Left ventricle myocardium superior (tissue), 1 donor: ENCODE measurements around the gene GASK1B. TPM values are rescaled to one million over a fixed set of nuclear protein-coding genes. Genes with fewer than 3 reads are reported as not detected.

Experiments
- ATAC-seq: fragments of 200-7000 bp; cut with Tn5 transposase; one replicate; pipeline ENCODE4 v1.9.1; 2020; ENCODE audit warnings: mild to moderate bottlenecking, moderate library complexity
- DNase-seq: peaks from one replicate; pipeline ENCODE4 v3.0.0-alpha.2; 2020
- intact Hi-C: fragments of 100-400 bp; cut with micrococcal nuclease; formaldehyde crosslinking; loops from one replicate; pipeline ENCODE4 v1.11.0; 2022
- total RNA-seq: library from RNA; stranded (reverse); fragmentation: NEBNext Ultra II Directional; extraction: Animal tissue kit (Norgen Biotek cat#: 25700); gene quantifications from one replicate; pipeline ENCODE4 v1.2.1, GENCODE V29; 2021
- donor health status: DM: no; HTN: yes; CAD: no; lungs with severe emphysema.

The GASK1B gene
- total RNA-seq, 1 donor from 2014 or later: 63.4 TPM

- ATAC-seq (peak; percentile 36), DNase-seq (no peak)
- intact Hi-C loops: loop anchor here (2.0 kb wide), 1 partner anchor 60 kb away; no protein-coding TSS in a partner anchor
Measured at GRCh38 chr4:158192439-158193158, 19.8 kb upstream of the GASK1B start.

DNA sequence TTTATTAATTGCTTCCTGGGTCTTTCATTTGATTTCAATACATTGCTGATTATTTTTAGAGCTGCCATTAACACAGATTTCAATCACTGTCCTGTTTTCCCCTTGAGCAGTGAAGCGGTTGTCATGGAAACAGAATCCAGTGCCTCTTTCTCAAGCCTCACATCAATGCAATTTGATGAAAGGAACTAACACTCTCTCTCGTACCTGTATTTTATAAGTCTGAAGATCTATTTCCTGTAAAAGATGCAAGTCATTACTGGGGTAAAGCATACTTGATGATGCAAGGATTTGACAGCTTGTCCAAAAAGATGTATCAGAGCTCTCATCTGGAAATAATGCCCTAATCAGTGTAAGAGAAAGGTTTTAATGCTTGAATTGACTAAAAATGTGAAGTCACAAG is 17.9 kb upstream of the GASK1B start:
- no peak for DNase-seq
- no peak for ATAC-seq
- intact Hi-C loops: no loop called here

- DNase-seq: no peak
- intact Hi-C loops: no loop called here
- no peak for ATAC-seq
Measured at GRCh38 chr4:158189422-158189821, 16.6 kb upstream of the GASK1B start.

DNA sequence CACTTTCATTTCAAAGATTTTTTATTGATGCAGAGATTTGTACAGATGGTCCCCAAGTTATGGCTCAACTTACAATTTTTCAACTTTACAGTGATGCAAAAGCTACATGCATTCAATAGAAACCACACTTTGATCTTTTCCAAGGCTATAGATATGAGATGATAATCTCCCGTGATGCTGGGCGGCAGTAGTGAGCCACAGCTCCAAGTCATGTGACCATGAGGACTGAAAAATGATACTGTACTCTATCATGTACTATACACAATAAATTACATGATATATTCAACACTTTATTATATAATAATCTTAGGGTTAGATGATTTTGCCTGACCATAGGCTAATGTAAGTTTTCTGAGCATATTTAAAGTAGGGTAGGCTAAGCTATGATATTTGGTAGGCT is 14.0 kb upstream of the GASK1B start:
- ATAC-seq (no peak), DNase-seq (no peak)
- intact Hi-C loops: no loop called here

DNA sequence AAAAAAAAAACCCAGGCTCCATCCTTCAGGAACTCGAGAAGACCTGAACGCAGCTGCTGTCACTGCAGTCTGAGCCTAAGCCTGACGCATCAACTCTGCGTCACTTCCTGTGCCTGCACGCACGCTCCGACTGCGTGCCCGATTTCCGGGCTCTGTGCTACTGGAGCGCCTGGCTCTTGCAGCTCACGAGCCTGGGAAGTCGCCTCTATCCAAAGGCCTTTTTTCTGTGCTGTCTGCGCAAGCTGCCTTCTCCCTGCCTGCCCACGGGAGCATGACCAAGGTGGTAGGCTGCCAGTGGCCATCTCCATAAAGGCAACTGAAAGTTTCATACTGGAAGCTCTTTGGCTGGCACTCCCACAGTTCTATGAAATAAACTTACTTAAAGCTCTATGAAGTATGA is 9.9 kb upstream of the GASK1B start:
- intact Hi-C loops: no loop called here
- no peak for ATAC-seq
- DNase-seq: no peak

GRCh38 chr4:158181906-158182305 is 9.1 kb upstream of the GASK1B start:
- DNase-seq (no peak), ATAC-seq (no peak)
- intact Hi-C loops: no loop called here

DNA sequence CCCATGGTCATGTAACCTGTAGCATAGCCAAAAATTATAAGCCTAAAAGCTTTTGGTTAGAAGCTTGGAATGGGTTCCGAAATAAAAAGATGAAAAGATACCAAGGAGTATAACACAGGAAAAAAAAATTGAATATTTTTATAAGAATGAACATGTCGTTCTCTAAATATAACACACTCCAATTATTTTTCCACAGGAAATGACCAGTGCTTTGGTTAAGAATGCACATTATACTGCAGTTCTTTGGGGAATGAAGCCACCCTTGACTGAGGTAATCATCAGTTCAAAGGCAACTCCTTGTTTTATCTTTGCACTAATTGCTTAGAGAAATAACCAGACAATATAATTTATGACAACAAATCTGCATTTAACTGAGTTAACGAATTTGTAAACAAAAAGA is 6.6 kb upstream of the GASK1B start:
- ATAC-seq: no peak

GRCh38 chr4:158176776-158177175 is 4.0 kb upstream of the GASK1B start:
- intact Hi-C loops: no loop called here
- ATAC-seq (no peak), DNase-seq (no peak)

More for the DNA sequence above, 6.6 kb upstream of the GASK1B start:
- intact Hi-C loops: no loop called here
- no peak for DNase-seq

DNA sequence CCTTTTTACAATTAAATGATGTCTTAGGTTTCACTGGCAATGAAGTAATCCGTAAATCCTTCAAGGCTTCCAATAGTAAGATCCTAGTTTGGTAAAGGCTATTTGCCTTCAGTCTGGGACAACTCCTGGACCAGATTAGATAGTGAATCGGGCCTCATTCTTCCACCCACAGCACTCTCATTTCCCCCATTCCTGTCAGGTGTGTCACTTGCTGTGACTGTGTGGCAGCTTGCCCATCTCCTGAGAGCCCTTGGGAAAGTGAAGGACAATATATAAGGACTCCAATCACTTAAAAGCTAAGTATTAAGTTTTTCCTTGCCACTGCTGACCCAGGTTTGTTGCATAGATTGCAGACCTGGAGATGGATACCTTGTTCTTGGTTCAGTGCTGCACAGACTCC is 3.3 kb upstream of the GASK1B start:
- ATAC-seq (no peak), DNase-seq (no peak)
- intact Hi-C loops: no loop called here

DNA sequence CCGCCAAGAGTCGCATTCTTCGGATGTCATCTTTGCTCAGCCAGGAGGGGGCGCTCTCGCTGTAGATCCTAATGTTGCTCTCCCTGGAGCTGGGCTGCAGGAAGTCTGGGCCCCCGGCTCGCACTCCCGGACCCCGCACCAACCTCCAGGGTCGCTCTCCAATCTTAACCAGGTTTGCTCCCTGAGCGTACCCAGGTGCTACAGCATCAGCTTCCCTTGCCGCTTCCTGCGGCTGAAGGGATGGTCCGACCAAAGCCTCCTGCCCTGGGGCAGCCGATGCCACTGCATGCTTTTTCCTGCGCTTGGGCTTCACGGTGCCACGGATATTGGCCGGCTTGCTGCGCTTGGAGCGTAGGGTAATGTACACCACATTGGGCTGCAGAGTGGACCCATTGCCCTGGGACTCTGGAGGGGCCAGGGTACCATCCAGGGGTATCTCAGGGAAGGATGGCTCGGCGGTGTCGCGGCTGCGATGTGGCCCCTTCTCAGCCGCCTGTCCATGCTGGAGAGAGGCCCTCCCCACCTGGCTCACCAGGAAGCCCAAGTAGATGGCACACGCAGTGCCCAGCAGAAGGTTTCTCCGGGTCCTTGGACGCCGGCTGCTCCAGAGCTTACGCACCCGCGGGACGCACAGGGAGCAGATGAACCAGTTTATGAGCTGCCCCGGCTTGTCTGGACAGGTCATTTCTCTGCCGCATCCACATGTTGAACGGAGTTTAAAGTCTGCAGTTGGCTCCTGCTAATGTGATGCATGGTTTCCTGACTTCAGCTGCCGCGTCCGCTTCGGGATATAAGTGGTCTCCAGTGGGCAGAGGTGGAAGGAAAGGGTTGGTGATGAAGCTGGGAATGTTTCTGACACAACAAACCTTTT is 1.9 kb downstream of the GASK1B start:
- ATAC-seq: peak; percentile 76
- peak; percentile 89 for DNase-seq
- intact Hi-C loops: no loop called here

- ATAC-seq (peak; percentile 37), DNase-seq (no peak)
Measured at GRCh38 chr4:158169931-158170690, 2.7 kb downstream of the GASK1B start.

GRCh38 chr4:158169506-158169905 is 3.3 kb downstream of the GASK1B start:
- intact Hi-C loops: loop anchor here (5.0 kb wide), 1 partner anchor 162 kb away; no protein-coding TSS in a partner anchor
- no peak for ATAC-seq
- no peak for DNase-seq

More at GRCh38 chr4:158169931-158170690, 2.7 kb downstream of the GASK1B start:
- intact Hi-C loops: loop anchor here (5.0 kb wide), 1 partner anchor 163 kb away; no protein-coding TSS in a partner anchor

DNA sequence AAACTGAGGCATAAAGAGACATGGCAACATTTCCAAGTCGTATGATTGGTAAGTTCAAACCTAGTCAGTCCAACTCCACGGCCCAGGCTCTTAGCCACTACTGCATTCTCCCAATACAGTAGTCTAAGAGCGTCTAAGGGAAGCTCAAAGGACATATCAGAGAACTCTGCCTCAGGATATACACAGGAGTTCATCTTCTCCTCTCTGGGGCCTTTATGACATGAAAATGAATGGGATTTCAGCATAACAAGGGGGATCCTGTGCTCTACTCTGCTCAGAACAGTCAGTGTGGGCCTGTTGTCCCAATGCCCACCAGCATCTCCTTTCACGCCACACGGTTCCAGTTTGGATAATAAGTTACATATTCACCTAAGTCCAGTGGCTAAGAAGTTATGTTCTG is 4.2 kb downstream of the GASK1B start:
- intact Hi-C loops: loop anchor here (5.0 kb wide), 1 partner anchor 161 kb away; no protein-coding TSS in a partner anchor
- no peak for ATAC-seq
- DNase-seq: no peak

DNA sequence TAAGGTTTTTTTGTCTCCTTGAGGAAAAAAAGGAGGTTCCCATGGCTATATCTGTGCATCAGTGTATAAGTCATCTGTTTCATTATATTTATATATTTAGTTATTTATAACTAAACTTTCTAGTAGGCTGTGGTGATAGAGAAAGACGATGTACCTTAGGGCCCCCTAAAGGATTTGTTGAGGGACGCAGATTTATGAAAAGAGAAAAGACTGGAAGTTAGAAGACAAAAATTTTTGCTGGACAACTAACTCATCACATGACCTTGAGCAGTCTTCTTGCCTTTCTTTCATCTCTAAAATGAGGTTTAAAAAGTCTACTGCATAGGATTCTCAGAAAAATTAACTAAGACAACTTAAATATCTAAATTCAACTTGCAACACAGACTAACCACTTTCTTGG is 6.1 kb downstream of the GASK1B start:
- ATAC-seq: no peak
- no peak for DNase-seq
- intact Hi-C loops: loop anchor here (5.0 kb wide), 1 partner anchor 159 kb away; no protein-coding TSS in a partner anchor

DNA sequence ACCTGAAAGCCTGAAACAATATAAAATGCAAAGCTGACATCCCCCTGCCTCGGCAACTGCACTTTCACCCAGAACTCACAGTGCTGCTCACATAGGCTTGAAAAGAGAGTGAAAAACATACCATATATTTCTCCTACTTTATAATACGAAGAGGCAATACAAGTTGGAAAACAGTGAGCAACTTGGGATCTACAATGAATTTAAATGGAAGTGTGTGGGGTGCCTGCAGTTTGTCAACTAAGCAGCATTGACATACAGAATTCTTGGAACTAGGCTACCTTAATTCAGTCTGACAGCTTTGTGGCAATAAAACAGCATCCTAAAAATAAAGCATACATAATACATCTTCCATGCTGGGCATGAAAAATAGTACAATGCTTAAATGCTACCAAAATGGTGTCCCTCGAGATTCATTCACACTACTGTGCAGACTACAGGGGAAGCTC is 8.0 kb downstream of the GASK1B start:
- ATAC-seq (peak; percentile 66), DNase-seq (no peak)
- intact Hi-C loops: loop anchor here (5.0 kb wide), 1 partner anchor 157 kb away; no protein-coding TSS in a partner anchor

GRCh38 chr4:158163941-158164767 is 8.7 kb downstream of the GASK1B start:
- ATAC-seq (peak; percentile 14), DNase-seq (no peak)
- intact Hi-C loops: no loop called here

- intact Hi-C loops: no loop called here
- no peak for DNase-seq
- ATAC-seq: no peak
Measured at GRCh38 chr4:158162631-158163030, 10.2 kb downstream of the GASK1B start.

GRCh38 chr4:158161551-158162354 is 11.1 kb downstream of the GASK1B start:
- intact Hi-C loops: no loop called here
- ATAC-seq (peak; percentile 67), DNase-seq (no peak)
